GM18520 (cell line): ENCODE data around the gene ADAT1.
"Not testable (repeated sequence)": the region's sequence is repeated elsewhere in the genome, so short reads cannot be mapped to it uniquely, and the experiment has no call there.

Source experiments
- ATAC-seq: cut with Tn5 transposase; IDR thresholded peaks from one replicate; pipeline ENCODE4 v1.9.1; 2021; ENCODE audit not compliant: unreplicated experiment

The ADAT1 gene

DNA sequence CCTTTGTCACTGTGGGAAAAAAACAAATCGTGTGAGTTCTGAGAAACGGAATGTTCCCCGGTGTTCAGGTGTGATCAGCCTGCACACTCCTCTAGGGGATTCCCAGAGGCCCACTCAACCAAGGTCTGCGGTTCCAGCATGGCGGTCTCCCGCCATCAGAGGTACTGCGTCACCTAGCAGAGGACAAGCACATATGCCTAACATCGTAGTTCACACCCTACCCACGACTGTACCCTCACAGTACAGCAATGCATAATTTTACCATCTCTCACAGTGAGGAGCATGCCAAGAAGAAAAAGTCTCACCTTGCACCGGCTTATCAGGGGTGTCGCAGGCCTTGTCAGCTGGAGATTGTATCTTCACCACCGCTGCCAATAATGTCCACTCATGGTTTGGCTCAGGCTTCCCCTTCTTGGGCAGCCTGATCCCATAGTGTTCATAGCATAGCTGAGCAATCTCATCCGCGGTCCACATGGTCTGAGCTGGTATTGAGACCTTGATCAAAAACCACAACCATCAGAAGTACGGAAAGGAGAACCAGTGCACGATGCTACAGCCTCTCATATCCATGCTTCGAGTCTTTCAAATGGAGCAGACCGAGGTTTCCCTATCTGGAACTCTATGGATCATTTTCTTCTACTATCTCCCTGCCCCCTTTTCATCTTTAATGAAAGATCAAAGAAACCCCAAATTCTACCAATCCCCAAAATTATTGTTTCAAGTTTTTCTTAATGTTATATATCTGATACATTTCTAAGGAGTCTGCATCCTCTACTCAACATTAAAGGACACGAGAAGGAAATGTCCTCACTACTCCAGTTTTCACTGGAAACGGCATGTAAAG, 2.5 kb downstream of the ADAT1 start:
- ATAC-seq, result no peak

DNA sequence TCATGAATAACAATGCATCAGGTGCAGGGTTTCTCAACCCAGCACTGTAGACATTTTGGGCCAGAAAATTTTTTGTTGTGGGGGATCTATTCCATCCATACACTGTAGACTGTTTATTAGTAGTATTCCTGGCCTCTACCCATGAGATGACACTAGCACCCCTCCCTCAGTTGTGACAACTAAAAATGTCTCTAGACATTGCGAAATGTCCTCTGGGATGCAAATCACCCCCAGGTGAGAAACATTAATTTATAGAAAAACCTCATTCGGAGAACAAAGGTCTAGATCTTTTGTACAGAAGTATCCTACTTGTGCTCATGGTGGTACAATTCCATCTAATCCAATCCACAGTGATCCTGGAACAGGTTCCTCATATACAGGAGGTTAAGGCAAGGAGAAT, 4.3 kb downstream of the ADAT1 start:
- ATAC-seq, result no peak

DNA sequence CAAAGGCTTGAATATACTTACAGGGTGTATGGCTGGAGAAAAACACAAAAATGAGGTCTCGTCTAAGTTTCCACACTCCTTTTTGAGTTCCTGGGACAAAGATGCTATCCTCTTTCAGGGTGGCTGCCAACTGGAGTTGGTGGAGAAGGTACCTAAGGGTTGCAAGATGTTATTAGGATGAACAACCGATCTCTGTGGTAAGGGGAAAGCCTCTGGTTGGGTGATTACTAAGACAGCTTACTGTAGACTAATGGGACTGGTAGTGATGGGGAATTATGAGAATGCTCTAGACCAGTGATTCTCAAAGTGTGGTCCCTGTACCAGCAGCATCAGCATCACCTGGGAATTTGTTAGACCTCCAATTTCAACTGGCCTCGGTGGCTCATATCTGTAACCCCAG, 6.0 kb downstream of the ADAT1 start:
- ATAC-seq, result no peak

DNA sequence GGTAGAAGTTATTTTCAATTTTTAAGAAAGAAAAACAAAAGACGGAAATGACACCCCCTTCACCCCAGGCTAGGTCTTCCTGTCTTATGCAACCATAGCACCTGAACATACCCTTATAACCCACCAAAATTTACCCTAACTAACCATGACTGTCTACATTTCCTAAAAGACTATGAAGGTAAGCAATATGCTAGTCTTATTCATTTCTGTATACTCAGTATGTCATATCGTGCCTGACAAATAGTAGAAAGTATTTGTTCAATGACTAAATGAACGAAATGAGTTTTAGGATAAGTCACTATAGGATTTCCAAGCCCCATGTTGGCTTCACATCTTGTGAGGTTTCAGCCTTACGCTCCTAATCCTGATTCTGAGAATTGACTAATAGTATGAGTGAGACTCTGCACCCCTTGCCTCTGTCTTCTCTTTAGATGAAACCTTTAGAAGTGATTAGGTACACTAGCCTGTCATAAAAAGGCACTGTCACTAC, 6.5 kb downstream of the ADAT1 start:
- no peak for ATAC-seq

DNA sequence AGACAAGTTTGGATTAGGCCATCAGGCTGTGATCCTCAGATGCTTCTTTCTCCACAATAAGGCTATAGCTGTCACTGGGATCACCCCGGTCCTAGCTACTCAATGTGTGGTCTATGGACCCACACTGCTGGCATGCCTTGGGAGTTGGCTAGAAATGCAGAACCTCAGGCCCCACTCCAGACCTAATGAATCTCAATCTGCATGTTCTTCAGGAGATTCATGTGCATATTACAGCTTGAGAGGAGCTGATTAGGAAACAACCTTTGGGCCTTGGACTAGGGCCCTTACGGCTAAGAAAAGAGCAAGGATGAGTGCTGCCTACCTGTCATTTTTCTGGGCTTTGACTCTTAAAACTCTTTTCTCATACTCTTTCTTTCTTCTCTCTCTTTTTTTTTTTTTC, 7.5 kb downstream of the ADAT1 start:
- no peak for ATAC-seq

DNA sequence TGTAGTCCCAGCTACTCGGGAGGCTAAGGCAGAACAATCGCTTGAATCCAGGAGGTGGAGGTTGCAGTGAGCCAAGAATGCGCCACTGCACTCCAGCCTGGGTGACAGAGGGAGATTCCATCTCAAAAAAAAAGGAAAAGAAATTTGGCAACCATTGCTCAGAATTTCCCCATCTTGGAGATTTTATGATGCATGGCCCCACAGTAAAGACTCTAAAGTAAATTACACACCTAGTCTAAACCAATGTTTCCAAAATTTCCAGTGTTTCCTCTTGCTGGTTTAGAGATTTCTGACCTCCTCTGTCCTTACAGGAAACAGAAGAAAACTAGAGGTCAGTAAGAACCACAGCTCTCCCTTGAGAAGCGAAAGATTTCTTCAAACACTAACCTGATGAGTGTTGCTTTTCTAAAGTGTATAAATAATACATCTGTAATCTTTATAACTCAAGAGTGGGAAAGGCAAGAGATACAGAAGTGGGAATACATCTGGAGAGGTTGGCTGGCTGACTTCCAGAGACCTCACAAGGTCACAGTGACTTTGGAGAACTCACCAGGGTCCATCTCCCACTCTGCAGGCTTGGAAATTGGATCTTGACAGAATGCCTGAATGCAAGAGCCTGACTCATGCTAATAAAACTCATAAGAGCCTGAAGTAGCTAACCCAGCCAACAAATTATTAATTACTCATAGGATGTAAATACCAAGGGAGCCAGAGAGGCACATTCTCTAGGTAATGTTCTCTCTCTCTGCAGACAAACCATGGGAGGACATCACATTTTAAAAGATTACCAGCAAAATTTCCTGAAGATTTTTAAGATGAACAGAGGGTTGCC, 8.8 kb downstream of the ADAT1 start:
- ATAC-seq, result no peak

DNA sequence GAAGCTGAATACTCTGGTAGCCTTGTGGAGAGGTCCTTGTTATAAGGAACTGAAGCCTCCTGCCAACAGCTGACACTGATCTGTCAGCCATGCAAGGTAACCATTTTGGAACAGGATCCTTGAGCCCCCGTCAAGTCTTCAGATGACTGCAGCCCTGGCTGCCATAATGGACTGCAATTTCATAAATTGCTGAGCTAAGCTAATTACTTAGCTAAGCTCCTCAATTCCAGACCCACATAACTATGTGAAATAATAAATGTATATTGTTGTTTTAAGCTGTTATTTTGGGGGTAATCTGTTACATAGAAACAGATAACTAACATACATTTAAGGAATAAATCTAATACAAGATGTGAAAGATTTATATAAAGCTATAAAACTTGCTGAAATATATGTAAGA, 16.6 kb downstream of the ADAT1 start:
- ATAC-seq, result no peak

DNA sequence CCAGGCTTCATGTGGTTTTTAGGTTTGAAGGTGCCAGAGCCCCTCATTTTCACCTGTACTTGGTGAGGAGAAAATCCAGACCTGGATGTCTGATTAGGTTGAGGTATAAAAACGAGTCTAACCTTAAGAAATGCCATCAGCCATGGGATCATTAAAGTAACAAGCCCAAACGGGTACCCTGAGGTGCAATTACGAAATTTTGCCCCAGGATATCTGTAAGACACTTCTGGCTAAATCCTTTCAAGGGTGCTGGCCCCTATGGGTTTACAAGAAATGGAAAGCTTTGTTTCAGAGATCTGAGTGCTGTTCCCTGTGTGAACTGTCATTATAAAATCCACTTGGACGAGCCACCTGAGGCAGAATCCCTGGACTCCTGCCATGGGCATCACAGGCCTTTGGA, 19.8 kb downstream of the ADAT1 start:
- ATAC-seq, result no peak

DNA sequence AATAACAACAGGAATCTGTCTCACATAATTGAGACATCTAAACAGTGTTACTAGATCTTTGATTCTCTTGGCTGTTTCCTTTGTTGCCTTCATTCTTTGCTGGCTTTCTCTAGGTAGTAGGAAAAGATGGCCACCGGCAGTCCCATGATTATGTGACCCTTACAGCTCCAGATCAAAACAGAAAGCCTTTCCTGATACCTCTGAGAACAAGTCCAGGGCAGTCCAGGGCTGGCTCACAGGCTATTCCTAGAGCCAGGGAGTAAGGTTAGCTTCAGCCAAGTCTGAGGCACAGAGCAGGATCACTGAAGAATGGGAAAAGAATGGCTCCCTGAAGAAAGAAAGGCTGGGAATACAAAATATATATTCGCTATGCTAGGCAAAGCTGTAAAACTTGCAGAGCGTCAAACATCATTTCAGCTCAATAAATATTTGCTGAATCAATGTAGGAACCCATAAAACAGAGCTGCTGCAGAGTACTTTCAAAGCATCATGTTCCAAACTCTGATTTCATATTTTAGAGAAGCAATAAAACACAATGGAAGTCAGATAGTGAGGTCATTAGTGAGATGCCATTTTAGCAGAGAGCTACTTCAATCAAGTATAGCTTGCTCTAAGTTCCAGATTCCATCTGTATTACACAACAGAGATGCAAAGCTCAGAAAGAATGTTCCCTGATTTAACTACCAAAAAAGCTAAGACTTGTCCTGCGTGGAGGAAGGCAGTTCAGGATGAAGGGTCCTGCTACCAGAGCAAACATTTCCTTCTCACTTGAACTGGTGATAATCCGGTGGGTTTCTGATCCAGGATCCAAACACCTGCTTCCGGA, 23.4 kb downstream of the ADAT1 start:
- ATAC-seq, result no peak

DNA sequence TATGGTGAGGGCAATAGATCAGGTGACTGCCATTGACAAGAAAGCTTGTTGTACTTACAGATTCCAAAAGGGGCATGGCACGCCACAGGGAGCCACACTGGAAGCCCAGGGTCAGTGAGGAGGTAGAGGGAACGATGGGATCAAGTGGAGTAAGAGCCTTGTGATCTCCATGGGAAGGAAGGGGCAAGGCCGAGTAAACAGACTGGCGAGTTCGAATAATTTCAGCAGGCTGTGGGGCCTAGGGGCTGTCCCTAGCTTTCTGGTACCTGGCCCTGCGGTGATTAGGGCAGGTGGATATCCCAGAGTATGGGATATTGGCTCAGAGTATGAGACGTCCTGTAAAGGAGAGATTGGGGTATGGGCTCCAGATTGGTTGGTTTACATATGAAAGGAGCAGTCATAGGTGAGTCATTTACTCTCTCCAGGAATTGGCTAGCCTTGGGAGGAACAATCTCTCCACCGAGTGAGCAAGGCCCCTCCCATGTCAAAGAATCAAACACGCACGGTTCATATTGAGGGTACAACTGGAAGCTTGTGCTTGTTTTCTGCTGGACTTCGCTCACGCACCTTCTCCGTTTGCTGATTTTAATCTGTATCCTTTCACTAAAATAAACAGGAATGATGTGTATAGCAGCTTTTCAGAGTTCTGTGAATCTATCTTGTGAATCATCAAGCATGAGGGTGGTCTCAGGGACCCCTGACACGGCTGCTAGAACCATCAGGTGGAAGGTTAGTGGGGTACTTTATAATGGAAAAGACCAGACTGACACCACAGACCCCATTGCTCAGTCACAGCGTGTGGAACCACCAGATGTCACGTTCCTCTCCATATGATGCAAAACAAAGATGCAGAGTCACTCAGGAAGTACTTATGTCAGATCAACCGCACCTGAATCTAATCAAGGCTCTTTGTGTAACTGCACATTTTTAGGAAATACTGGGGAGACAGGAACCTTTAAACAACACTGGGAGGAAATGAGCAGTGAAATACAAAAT, 29.0 kb downstream of the ADAT1 start:
- ATAC-seq, result no peak

DNA sequence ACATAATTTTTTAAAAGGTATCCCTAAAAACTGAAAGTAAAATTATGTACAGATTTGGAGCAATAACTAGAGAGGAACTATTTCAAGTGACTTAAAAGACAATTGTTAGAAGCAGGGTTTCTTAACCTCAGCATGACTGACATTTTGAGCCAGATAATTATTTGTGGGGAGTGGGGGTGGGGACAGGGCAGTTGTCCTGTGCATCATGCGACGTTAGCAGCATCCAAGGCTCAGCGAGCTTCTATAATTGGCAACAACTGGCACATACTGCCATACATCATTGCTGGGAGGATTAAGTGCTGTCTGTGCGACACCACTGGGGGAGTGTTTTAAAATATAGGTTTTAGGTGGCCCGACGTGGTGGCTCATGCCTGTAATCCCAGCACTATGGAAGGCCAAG, 29.8 kb downstream of the ADAT1 start:
- ATAC-seq, result no peak

DNA sequence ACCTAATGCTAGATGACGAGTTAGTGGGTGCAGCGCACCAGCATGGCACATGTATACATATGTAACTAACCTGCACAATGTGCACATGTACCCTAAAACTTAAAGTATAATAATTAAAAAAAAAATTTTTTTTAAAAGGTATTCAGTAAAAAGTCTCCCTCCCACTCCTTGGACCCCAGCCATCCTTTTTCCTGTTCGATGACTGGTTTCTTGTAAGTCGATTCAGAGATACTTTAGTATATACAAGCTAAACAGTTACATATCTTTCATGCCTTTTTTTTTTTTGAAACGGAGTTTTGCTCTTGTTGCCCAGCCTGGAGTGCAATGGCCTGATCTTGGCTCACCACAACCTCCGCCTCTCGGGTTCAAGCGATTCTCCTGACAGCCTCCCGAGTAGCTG, 31.2 kb downstream of the ADAT1 start:
- not testable (repeated sequence) for ATAC-seq

DNA sequence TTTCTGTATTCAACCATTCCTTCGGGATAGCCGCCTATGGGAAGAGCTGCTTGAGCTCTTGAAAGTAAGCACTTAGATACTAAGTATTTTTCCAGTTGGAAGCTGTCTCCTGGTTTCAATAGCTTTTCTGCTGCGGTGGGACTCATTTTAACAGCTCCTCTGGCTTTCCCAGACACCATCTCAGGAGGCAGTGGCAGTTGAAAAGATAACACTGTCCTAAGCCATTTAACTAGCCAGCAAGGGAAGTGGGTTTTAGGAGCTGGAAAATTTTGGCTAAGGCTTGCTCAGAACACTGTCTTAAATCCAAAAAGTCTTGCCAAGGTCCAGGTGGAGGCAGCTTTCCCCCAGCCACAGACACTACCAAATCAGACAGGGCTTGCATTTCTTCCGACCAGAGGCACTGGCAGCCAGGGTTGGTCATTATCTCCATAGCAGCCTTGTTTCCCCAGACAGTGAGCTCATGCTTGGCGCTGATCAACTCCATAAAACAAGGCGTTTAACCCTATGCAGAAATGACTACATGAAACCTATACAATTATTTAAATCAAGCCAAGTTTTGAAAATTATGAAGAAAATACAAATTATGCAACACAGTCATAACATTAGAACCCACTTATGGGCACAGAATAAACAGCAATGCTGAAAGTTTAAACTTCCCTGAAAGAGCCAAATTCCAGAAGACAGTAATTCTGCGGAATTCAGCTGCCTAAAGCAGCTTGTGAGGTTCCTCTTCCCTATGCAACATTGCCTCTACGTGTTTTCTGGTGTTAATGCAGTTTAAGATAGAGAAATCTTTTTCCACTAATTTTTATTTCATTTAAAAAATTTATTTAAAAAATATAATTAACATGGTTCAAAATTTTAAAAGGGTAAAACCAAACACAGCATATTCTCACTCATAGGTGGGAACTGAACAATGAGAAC, 31.9 kb downstream of the ADAT1 start:
- ATAC-seq, result no peak

DNA sequence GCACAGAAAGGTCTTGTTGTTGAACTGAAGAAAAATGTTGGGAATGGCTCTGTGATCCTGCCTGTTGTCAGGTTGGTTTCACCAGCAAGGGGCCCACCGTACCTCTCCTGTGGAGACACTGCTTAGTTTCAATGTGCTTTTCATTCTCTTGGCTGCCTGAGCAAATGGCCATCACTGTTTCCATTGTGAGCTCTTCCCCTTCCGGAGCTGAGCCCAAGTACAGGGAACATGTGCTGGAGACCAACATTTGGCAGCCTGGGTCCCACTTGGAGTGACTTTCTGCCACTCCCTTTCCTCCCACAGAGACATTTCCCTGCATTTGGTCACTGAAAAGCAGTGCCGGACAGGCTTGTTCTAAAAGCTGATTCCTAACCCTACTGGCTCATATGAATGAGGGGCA, 33.8 kb downstream of the ADAT1 start:
- ATAC-seq, result no peak

DNA sequence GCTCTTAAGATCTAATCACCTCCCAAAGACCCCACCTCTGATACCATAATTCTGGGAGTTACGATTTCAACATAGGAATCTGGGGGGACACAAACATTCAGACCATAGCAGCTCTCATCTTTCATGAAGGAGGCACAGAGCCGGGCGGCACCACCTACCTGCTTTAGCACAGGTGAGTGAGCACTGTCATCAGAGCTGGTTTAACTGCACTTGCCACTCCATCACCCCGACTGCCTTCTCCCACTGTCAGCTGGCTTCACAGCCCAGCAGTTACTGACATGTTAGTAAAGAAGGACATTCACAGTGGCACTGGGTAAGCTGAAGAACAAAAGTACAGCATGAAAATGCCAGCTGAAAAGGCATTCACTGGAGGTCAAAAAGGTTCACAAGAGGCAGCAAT, 34.4 kb downstream of the ADAT1 start:
- ATAC-seq, result no peak

DNA sequence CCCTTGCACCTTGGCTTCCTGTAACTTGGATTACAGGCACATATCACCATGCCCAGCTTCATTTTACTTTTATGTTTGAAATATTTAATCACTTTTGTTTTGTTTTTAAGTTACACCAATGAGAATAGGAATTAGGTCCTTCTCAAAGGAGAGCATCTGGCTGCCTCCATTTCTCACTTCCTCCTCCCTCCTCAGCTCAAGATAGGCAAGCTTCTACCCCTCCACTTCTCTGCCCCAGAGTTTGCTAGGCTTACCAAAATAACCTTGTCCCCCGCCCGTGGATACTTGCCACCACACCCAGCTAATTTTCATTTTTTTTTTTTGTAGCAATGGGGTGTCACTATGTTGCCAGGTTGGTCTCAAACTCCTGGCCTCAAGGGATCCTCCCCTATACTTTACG, 39.0 kb downstream of the ADAT1 start:
- no peak for ATAC-seq

DNA sequence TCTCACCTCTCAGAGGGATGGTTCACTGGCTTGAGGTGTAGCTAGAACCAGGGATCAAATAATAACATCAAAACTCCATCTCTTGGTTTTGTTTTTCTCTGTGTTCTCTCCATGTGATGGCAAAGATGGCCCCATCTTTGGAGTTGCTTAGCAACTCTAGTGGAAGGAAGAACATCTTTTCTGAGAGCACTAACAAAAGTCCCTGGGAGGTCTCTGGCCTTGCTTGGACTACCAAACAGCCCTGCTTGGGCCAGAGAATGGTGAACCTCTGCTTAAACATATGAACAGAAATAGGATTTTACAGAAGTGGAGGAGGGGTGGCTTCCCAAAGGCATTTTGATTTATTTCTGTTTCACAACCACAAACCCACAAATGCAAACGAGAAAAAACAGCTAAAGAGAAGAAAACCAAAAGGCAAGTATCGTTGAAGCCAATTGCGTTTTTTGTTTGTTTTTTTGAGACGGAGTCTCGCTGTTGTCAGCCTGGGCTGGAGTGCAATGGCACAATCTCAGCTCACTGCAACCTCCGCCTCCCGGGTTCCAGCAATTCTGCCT, 43.7 kb downstream of the ADAT1 start:
- ATAC-seq, result no peak

DNA sequence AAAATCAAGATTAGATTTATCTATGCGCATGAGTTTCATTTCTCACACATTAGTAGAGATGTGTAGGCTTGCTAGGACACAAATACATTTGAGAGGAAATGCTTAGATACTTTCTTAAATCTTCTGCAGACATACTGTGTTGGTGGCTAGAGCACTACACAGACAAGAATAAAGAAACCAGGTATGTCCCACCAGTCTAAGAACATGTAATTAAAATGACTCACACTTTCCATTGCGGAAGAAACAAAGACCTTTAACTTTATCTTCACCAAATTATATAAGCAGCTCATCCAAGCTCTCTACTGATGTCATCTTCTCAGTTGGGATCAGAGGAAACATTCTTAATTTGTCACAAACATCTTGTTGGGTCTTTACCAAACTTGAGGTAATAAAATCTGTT, 44.4 kb downstream of the ADAT1 start:
- ATAC-seq, result no peak

DNA sequence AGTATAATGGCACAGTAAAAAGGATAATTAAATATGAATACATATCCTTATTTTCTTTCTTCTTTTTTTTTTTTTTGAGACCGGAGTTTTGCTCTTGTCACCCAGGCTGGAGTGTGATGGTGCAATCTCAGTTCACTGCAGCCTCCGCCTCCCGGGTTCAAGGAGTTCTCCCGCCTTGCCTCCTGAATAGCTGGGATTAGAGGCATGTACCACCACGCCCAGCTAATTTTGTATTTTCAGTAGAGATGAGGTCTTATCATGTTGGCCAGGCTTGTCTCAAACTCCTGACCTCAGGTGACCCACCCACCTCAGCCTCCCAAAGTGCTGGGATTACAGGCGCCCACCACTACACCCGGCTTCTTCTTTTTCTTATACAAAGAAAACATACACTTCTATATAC, 44.9 kb downstream of the ADAT1 start:
- ATAC-seq, result no peak
